K562 (cell line): Measurements from ENCODE around the gene ADNP2. TPM values are rescaled to one million over a fixed set of nuclear protein-coding genes. Genes with fewer than 3 reads are reported as not detected.

Experiments used
- ATAC-seq: fragments of 200-7000 bp; cut with Tn5 transposase; 3 replicates; pipeline ENCODE4 v1.9.1; 2020; ENCODE audit warnings: moderate library complexity
- BruUV-seq: library from RNA; stranded (reverse); fragments of 400-500 nt; replicated peaks from 2 replicates; lab custom pipeline; 2021; lab: Mats Ljungman, UMichigan
- CTCF ChIA-PET: fragments of 300-600 bp; formaldehyde crosslinking; extraction: SDS; loops from one replicate; lab custom pipeline; 2021; ENCODE audit warnings: low intra/inter-chr PET ratio; lab: Yijun Ruan, JAX
- POLR2A ChIA-PET: fragments of 300-600, 350-650 bp; sonication (Branson Sonifier 250); formaldehyde crosslinking; extraction: SDS; loops from one replicate; lab custom pipeline; 2021; ENCODE audit warnings: antibody characterized with exemption, inconsistent platforms; lab: Yijun Ruan, JAX
- DNase-seq, 4 experiments: peaks; one replicate each; pipeline versions ENCODE4 v3.0.0 to v3.0.0-alpha.2; 2011 to 2018; ENCODE audit warnings: low spot score in 3 of 4, mixed read lengths in 3 of 4; ENCODE audit errors: extremely low read depth in 1 of 4
- FAIRE-seq: peaks from 2 replicates; lab custom pipeline; 2011; peaks lifted over from hg19 to GRCh38; lab: Jason Lieb, UNC
- H2AFZ ChIP-seq: 2 replicates; pipeline ENCODE4 v1.6.0; 2011; ENCODE audit warnings: low read depth, low read length, control low read depth, inconsistent platforms
- H3K27ac ChIP-seq: fragments of 200-600 bp; 3 replicates; pipeline ENCODE4 v1.8.0; 2011; ENCODE audit warnings: low read depth, mild to moderate bottlenecking, control low read depth, inconsistent platforms, low read length, moderate library complexity, mixed read lengths; ENCODE audit errors: extremely low read depth
- H3K27me3 ChIP-seq, 2 experiments: fragments of 300-600 bp in 1 of 2; 2 replicates in 1 of 2; 3 replicates in 1 of 2; pipeline versions ENCODE4 v1.6.0 to v1.8.0; 2011; ENCODE audit warnings: inconsistent platforms in 2 of 2, low read length in 2 of 2, mild to moderate bottlenecking in 1 of 2, mixed read lengths in 1 of 2, moderate library complexity in 1 of 2; ENCODE audit not compliant: control insufficient read depth in 2 of 2, insufficient read depth in 2 of 2
- H3K36me3 ChIP-seq: fragments of 300-600 bp; 3 replicates; pipeline ENCODE4 v1.8.0; 2011; ENCODE audit warnings: mild to moderate bottlenecking, low read length, inconsistent platforms; ENCODE audit not compliant: control insufficient read depth, insufficient read depth
- H3K4me1 ChIP-seq, 2 experiments: fragments of 200-600 bp in 1 of 2; replicated peaks in 1 of 2; 2 replicates in 1 of 2; 3 replicates in 1 of 2; pipeline versions ENCODE4 v1.5.1 to v1.8.0; 2011; ENCODE audit warnings: inconsistent platforms in 2 of 2, low read length in 2 of 2, mild to moderate bottlenecking in 1 of 2, mixed read lengths in 1 of 2, moderate library complexity in 1 of 2; ENCODE audit not compliant: control insufficient read depth in 2 of 2, insufficient read depth in 2 of 2
- H3K4me2 ChIP-seq: 2 replicates; pipeline ENCODE4 v1.6.1; 2011; ENCODE audit warnings: low read length, control low read depth, inconsistent platforms, mixed read lengths; ENCODE audit not compliant: insufficient read depth
- H3K4me3 ChIP-seq: fragments of 200-600 bp; sonication (generic), shearing (Covaris generic); 2 replicates; pipeline ENCODE4 v1.5.1; 2016; ENCODE audit warnings: control low read depth, inconsistent platforms
- H3K79me2 ChIP-seq: fragments of 200-600 bp; 3 replicates; pipeline ENCODE4 v1.8.0; 2011; ENCODE audit warnings: low read length, inconsistent platforms; ENCODE audit not compliant: control insufficient read depth, insufficient read depth
- H3K9ac ChIP-seq, 2 experiments: 2 replicates each; pipeline versions ENCODE4 v1.6.0 to v1.6.1; 2011; ENCODE audit warnings: low read depth in 2 of 2, low read length in 2 of 2, control low read depth in 1 of 2, inconsistent platforms in 1 of 2, mild to moderate bottlenecking in 1 of 2, mixed read lengths in 1 of 2; ENCODE audit not compliant: insufficient read depth in 1 of 2
- H3K9me1 ChIP-seq: one replicate; pipeline ENCODE4 v1.6.0; 2011; ENCODE audit warnings: inconsistent platforms, mild to moderate bottlenecking, low read length, moderate library complexity; ENCODE audit not compliant: control insufficient read depth, insufficient read depth
- H3K9me3 ChIP-seq: replicated peaks from 2 replicates; pipeline ENCODE4 v1.5.1; 2011; ENCODE audit warnings: low read depth, low read length, inconsistent platforms; ENCODE audit not compliant: control insufficient read depth, insufficient read depth
- H4K20me1 ChIP-seq: replicated peaks from 2 replicates; pipeline ENCODE4 v1.6.1; 2011; ENCODE audit warnings: low read length, inconsistent platforms, mixed read lengths; ENCODE audit not compliant: control insufficient read depth, insufficient read depth
- ARID1B ChIP-seq: fragments of 450-650 bp; IDR thresholded peaks from 2 replicates; pipeline ENCODE4 v1.6.1; 2016; ENCODE audit warnings: antibody characterized with exemption, mild to moderate bottlenecking, inconsistent platforms
- CEBPG ChIP-seq, 3 experiments: fragments of 200-800 bp in 1 of 3; sonication (Bioruptor generic) in 1 of 3; sonication (generic) in 1 of 3; formaldehyde crosslinking in 1 of 3; IDR thresholded peaks in 2 of 3; conservative IDR thresholded peaks in 1 of 3; 2 replicates each; pipeline versions ENCODE4 v1.6.1 to v1.8.0; 2016 to 2022; ENCODE audit warnings: missing compliant biosample characterization in 2 of 3, missing genetic modification characterization in 2 of 3, mild to moderate bottlenecking in 1 of 3, missing genetic modification reagents in 1 of 3
- E2F1 ChIP-seq: sonication (generic); formaldehyde crosslinking; IDR thresholded peaks from 2 replicates; pipeline ENCODE4 v1.8.1; 2023; ENCODE audit warnings: mild to moderate bottlenecking, missing genetic modification reagents, moderate library complexity
- MBD2 ChIP-seq: sonication (generic); IDR thresholded peaks from 2 replicates; pipeline ENCODE4 v1.6.1; 2016; ENCODE audit warnings: low read depth, borderline replicate concordance
- MED1 ChIP-seq: sonication (generic); formaldehyde crosslinking; IDR thresholded peaks from 2 replicates; pipeline ENCODE4 v1.8.1; 2023; ENCODE audit warnings: missing genetic modification reagents, borderline replicate concordance
- NFIC ChIP-seq: fragments of 450-650 bp; IDR thresholded peaks from 2 replicates; pipeline ENCODE4 v1.6.1; 2017; ENCODE audit warnings: mild to moderate bottlenecking, inconsistent platforms
- RFX7 ChIP-seq: fragments of 250-450 bp; sonication (Bioruptor Pico); IDR thresholded peaks from 2 replicates; pipeline ENCODE4 v1.5.1; 2021; ENCODE audit warnings: mild to moderate bottlenecking
- RUNX1 ChIP-seq: sonication (generic); IDR thresholded peaks from 2 replicates; pipeline ENCODE4 v1.6.1; 2016; ENCODE audit warnings: antibody characterized with exemption, low read depth
- SIX5 ChIP-seq, 2 experiments: IDR thresholded peaks; 2 replicates each; pipeline ENCODE4 v1.6.1; 2011; ENCODE audit warnings: low read length in 2 of 2, borderline replicate concordance in 1 of 2, low read depth in 1 of 2, mild to moderate bottlenecking in 1 of 2, moderate library complexity in 1 of 2; ENCODE audit not compliant: insufficient read depth in 1 of 2
- ZC3H11A ChIP-seq: IDR thresholded peaks from 2 replicates; pipeline ENCODE4 v1.6.1; 2012; ENCODE audit warnings: low read depth, low read length, improper control_type of control experiment
- ZFP1 ChIP-seq: fragments of 450-650 bp; formaldehyde crosslinking; IDR thresholded peaks from 2 replicates; pipeline ENCODE4 v1.4.0; 2020; ENCODE audit warnings: mild to moderate bottlenecking, mixed read lengths
- ZNF695 ChIP-seq: fragments of 450-650 bp; formaldehyde crosslinking; IDR thresholded peaks from 2 replicates; pipeline ENCODE4 v1.4.0; 2020; ENCODE audit warnings: mild to moderate bottlenecking, moderate library complexity
- ZNF77 ChIP-seq: fragments of 250-450 bp; sonication (Bioruptor Pico); IDR thresholded peaks from 2 replicates; pipeline ENCODE4 v1.5.0; 2020
- WGBS: fragments of 100-300 bp; shearing (Covaris generic); methylation state at CpG from one replicate; pipeline ENCODE4 v1.1.6; 2016; ENCODE audit warnings: low coverage, mixed read lengths; ENCODE audit not compliant: insufficient coverage; ENCODE audit errors: missing lambda C conversion rate; 5-methylcytosine and 5-hydroxymethylcytosine counted together
- in situ Hi-C: fragments of 300-500 bp; cut with MboI; formaldehyde crosslinking; loops from 4 replicates; pipeline ENCODE4 v1.15.0; 2018; ENCODE audit warnings: inconsistent platforms, mixed read lengths
- intact Hi-C: fragments of 100-400 bp; cut with micrococcal nuclease; formaldehyde crosslinking; loops from 2 replicates; pipeline ENCODE4 v1.14.2; 2022
- polyA plus RNA-seq, 8 experiments: library from polyadenylated mRNA; depleted of rRNA in 4 of 8; stranded (reverse) in 5 of 8; unstranded in 3 of 8; fragments of >200 nt; fragmentation: Nextera tagmentation in 2 of 8; fragmentation: Illumina TruSeq in 1 of 8; extraction: Ambion mirVana in 2 of 8; extraction: Trizol in 1 of 8; gene quantifications; 2 replicates each; pipeline versions ENCODE4 v1.2.1 to v1.2.3, GENCODE V29; 2011 to 2014; ENCODE audit warnings: inconsistent platforms in 1 of 8, missing spikeins in 1 of 8
- total RNA-seq, 7 experiments: library from RNA; depleted of rRNA in 6 of 7; stranded (reverse); fragments of >200 nt in 6 of 7; fragmentation: Illumina TruSeq in 2 of 7; extraction: Trizol in 2 of 7; gene quantifications; 2 replicates each; pipeline versions ENCODE4 v1.2.1 to v1.2.3, GENCODE V29; 2011 to 2021; ENCODE audit warnings: low replicate concordance in 1 of 7
- TF ChIP-seq, protein P1 (sequence below), 2 experiments: fragments of 450-650 bp; formaldehyde crosslinking in 1 of 2; IDR thresholded peaks; 2 replicates each; pipeline versions ENCODE4 v1.4.0 to v1.6.1; 2014 to 2020; ENCODE audit warnings: mild to moderate bottlenecking in 2 of 2, borderline replicate concordance in 1 of 2, low read depth in 1 of 2

The ADNP2 gene
- total and polyA plus RNA-seq, 9 of the 15 experiments (the other 6 are each of a cell fraction or from before 2014, with no cell fraction given): 5.8 to 24.3 (median 16.0) TPM

DNA sequence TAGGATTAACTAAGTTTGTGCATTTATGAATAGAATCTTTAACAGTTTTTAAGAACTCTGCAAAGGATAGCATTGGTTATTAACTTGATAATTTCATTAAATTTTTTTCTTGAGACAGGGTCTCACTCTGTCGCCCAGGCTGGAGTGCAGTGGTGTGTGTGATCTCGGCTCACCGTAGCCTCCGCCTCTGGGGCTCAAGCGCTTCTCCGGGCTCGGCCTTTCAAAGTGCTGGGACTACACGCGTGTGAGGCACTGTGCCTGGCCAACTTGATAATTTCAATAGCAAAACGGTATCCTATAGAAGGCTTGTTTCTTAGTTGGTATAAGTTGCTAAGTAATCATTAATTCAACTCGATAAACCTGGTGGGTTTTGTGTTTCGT, 38.0 kb downstream of the ADNP2 start:
- H3K4me3 ChIP-seq: no peak overlapping the region
- no peak overlapping the region for H3K4me2 ChIP-seq
- ATAC-seq (no peak), FAIRE-seq (no peak), DNase-seq (no peak)
- no TSS peak for BruUV-seq
- ChIA-PET CTCF (no interaction called here), POLR2A (interaction anchor here (0.6 to 1.1 kb wide), 2 partner anchors 9 to 36 kb away, joined by 3 read pairs; no protein-coding TSS in a partner anchor)
- in situ Hi-C loops: no loop called here
- H3K9me1 ChIP-seq: peaks cover 2% of the 10 kb centered on the region
- no peak overlapping the region for H3K27ac ChIP-seq
- H3K79me2 ChIP-seq: no peaks in the 10 kb centered on the region
- H3K9ac ChIP-seq: no peak overlapping the region
- intact Hi-C loops: no loop called here
- peaks cover 7% of the 10 kb centered on the region; the same call in 2 of the 3 replicates for H3K36me3 ChIP-seq
- no peaks in the 10 kb centered on the region for H3K27me3 ChIP-seq
- H2AFZ ChIP-seq: no peak overlapping the region
- H3K9me3 ChIP-seq: no peaks in the 10 kb centered on the region
- peaks cover 0 to 3% of the 10 kb centered on the region in 2 experiments; a peak in 1 of 5 replicates for H3K4me1 ChIP-seq
- 94% methylated on average over 12 of the region's 12 CpGs for WGBS
- no peaks in the 10 kb centered on the region for H4K20me1 ChIP-seq
- TF ChIP-seq MBD2 (no peak), E2F1 (CRISPR knock-in tag) (no peak), SIX5 (IDR thresholded peaks at IDR 0.05; ENCODE audit: borderline replicate concordance in 1 of 2, insufficient read depth in 1 of 2, low read depth in 1 of 2, low read length in 2 of 2) (no peak), RUNX1 (no peak), ZNF695 (CRISPR knock-in tag) (no peak), ZFP1 (CRISPR knock-in tag) (no peak), ARID1B (no peak), ZNF77 (CRISPR knock-in tag) (no peak), RFX7 (CRISPR knock-in tag) (no peak), ZC3H11A (no peak), NFIC (no peak), CEBPG (CRISPR knock-in tag; IDR thresholded peaks at IDR 0.05) (no peak), CEBPG (tag; conservative IDR thresholded peaks at IDR 0.05 in 1 of 2, IDR thresholded peaks at IDR 0.05 in 1 of 2) (no peak), MED1 (CRISPR knock-in tag) (no peak)
- TF ChIP-seq, protein P1, sequence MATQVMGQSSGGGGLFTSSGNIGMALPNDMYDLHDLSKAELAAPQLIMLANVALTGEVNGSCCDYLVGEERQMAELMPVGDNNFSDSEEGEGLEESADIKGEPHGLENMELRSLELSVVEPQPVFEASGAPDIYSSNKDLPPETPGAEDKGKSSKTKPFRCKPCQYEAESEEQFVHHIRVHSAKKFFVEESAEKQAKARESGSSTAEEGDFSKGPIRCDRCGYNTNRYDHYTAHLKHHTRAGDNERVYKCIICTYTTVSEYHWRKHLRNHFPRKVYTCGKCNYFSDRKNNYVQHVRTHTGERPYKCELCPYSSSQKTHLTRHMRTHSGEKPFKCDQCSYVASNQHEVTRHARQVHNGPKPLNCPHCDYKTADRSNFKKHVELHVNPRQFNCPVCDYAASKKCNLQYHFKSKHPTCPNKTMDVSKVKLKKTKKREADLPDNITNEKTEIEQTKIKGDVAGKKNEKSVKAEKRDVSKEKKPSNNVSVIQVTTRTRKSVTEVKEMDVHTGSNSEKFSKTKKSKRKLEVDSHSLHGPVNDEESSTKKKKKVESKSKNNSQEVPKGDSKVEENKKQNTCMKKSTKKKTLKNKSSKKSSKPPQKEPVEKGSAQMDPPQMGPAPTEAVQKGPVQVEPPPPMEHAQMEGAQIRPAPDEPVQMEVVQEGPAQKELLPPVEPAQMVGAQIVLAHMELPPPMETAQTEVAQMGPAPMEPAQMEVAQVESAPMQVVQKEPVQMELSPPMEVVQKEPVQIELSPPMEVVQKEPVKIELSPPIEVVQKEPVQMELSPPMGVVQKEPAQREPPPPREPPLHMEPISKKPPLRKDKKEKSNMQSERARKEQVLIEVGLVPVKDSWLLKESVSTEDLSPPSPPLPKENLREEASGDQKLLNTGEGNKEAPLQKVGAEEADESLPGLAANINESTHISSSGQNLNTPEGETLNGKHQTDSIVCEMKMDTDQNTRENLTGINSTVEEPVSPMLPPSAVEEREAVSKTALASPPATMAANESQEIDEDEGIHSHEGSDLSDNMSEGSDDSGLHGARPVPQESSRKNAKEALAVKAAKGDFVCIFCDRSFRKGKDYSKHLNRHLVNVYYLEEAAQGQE (IDR thresholded peaks at IDR 0.05; ENCODE audit: borderline replicate concordance): no peak
- TF ChIP-seq, protein P1 (CRISPR knock-in tag; IDR thresholded peaks at IDR 0.05; ENCODE audit: low read depth): no peak
